GM15510 (cell line): ENCODE results near the gene LPCAT3.

Source experiments
- POLR2A ChIP-seq: IDR thresholded peaks from 3 replicates; pipeline ENCODE4 v1.6.1; 2011; ENCODE audit warnings: borderline replicate concordance; ENCODE audit not compliant: insufficient read length; ENCODE audit errors: extremely low read depth

Gene LPCAT3

DNA sequence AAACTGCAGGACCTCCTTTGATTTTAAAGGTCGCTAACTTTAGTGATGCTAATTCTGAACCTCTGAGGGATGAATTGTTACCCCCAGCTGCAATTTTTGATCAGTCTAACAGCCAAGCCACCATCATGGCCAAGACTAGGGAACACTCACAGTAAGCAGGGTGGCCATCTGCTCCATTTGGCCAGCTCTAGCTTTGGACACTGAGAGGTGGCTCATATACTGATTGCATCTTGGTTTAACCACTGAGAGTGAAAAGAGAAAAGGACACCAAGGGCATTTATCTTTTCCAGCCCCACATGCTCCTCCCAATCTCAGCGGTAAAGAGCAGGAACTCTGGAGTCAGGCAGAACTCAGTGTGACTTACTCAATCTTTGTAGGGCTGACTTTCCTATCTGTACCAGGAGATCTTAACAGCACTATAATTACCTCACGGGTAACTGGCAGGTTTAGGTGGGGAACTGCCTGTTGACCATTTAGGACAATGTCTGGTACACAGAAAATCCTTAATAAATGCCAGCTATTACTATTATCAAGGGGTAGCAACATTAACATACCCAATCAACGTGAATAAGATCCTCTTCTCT is 6.2 kb downstream of the LPCAT3 start:
- no peak for TF ChIP-seq POLR2A

GRCh38 chr12:7009512-7009911 is 8.8 kb downstream of the LPCAT3 start:
- no peak for TF ChIP-seq POLR2A

- no peak for TF ChIP-seq POLR2A
Measured at GRCh38 chr12:7008864-7009263, 9.4 kb downstream of the LPCAT3 start.

- TF ChIP-seq POLR2A = no peak
Measured at GRCh38 chr12:7006639-7007038, 11.6 kb downstream of the LPCAT3 start.

GRCh38 chr12:7005311-7005710 is 13.0 kb downstream of the LPCAT3 start:
- TF ChIP-seq POLR2A = no peak

GRCh38 chr12:7004840-7005239 is 13.4 kb downstream of the LPCAT3 start:
- no peak for TF ChIP-seq POLR2A

DNA sequence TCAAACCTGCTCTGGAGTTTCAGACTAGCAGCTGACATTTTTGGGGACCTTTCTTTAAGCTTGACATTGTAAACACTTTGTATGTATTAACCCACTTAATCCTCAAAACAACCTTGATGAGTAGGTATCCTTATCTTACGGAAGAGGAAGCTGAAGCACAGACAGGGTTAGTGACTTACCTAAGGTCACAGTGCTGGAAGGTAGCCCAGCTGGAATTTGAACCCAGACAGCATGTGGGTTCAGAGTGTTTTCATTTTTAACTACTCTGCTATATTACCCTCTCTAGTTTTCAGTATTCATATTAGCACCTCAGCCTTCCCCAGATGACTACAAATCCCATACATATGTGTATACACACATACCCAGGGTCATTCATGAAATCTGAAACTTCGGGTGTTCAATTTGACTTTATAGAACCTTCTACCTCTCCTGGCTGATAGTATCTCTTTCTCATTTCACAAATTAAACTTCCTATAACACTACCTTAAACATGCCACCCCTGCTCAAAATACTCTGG is 13.9 kb downstream of the LPCAT3 start:
- no peak for TF ChIP-seq POLR2A

DNA sequence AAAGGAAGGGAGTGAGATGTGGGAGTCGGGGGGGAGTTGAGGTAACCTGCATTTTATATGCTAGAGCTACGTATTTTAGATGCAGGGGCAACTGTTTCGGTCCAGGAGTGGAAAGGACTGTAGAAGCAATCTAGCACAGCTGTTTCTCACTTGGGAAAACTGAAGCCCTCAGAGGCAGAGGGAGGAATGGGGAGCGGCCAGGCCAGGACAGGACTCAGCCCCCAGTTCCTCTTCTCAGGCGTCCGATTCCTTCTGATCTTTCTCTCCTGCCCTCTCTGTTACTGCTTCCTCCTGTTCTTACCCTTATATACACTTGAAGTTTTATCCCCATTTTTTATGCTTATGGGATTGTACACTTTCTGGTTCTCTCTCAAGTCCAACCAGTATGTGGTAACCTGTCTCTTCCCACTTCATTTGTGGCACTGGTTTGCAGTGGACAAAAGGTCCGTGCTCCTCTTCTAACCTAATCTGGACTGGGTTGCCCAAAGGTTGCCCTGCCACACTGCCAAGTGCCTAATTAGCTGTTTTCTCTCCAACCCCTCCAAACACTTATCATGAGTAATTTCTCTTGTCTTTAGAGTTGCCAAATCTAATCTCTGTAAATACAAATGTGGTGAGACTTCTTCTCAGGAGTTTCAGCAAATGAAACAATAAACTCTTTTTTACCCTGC is 16.2 kb downstream of the LPCAT3 start:
- no peak for TF ChIP-seq POLR2A

GRCh38 chr12:6998715-6999451 is 19.4 kb downstream of the LPCAT3 start:
- no peak for TF ChIP-seq POLR2A

- TF ChIP-seq POLR2A = no peak
Measured at GRCh38 chr12:6996040-6996441, 22.2 kb downstream of the LPCAT3 start.

- no peak for TF ChIP-seq POLR2A
Measured at GRCh38 chr12:6987956-6988553, 30.2 kb downstream of the LPCAT3 start.

GRCh38 chr12:6982532-6982931 is 35.7 kb downstream of the LPCAT3 start:
- TF ChIP-seq POLR2A = no peak

DNA sequence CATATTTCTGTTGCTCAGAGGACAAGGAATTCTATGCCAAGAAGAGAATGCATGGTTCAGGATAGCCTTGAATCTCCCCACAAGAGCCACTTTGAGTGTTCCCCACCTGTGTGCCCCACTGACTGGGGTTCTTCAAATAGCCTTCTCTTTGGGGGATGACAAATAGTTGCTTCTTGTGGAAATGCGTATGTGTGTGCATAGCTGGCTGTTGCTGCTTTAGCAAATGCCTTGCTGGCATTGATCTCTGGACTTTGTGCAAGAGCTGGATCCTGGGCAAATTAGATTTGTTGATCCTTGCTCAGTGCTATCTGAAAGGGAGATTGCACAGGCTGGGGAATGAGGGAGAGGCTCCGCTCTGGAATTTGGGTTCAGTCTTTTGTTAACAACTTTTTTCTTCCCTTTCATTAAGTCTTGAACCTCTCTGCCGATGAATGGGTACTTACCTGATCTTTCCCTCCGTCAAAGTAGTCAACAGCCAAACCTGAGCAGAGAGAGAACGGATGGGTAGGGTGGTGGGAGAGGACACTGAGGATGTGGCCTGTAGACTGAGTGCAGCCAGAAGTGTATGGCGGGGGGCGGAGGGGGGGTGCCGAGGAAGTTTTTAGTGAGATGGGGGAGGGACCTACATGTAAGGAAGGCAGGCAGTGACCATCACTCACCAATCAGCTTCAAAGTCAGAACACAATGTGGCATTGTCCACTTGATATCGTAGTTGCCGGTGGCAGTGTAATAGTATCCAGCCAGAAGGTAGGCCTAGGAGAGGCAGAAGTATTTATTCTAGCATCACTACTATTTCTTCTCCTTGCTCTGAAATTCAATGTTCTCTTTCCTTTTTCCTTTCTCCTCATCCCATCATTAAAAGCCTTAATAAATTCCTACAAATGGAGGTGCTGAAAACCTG is 36.9 kb downstream of the LPCAT3 start:
- no peak for TF ChIP-seq POLR2A

- no peak for TF ChIP-seq POLR2A
Measured at GRCh38 chr12:6980740-6981139, 37.5 kb downstream of the LPCAT3 start.
